MM.1S (cell line): ENCODE measurements around the gene SMC2.

ENCODE experiments used
- EZH2phosphoT487 ChIP-seq: fragments of 300-600 bp; sonication (generic); IDR thresholded peaks from 2 replicates; pipeline ENCODE4 v1.6.1; 2018; ENCODE audit warnings: antibody characterized with exemption, low read length
- TF ChIP-seq, protein P1 (sequence below): fragments of 300-600 bp; sonication (generic); IDR thresholded peaks from 2 replicates; pipeline ENCODE4 v1.5.1; 2016; ENCODE audit warnings: antibody characterized with exemption, low read length, mixed read lengths

DNA sequence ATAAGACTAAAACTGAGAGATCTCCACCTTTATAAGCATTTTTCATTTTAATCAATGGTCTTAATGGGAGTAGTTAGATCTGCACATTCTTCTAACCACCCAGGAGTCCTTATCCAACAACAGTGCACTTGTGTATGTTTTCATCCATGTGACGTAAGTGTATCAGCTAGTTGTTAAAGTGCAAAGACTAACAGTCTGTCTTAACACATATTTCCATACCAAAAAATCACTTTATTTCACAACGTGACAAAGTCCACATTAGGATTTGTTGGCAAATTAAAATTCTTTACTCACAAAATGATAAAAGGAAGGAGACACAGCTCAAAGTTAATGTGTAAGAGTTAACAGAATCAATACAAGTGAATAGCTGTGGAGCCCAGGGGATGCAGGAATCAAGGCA lies 1.9 kb upstream of the SMC2 start:
- TF ChIP-seq, protein P1, sequence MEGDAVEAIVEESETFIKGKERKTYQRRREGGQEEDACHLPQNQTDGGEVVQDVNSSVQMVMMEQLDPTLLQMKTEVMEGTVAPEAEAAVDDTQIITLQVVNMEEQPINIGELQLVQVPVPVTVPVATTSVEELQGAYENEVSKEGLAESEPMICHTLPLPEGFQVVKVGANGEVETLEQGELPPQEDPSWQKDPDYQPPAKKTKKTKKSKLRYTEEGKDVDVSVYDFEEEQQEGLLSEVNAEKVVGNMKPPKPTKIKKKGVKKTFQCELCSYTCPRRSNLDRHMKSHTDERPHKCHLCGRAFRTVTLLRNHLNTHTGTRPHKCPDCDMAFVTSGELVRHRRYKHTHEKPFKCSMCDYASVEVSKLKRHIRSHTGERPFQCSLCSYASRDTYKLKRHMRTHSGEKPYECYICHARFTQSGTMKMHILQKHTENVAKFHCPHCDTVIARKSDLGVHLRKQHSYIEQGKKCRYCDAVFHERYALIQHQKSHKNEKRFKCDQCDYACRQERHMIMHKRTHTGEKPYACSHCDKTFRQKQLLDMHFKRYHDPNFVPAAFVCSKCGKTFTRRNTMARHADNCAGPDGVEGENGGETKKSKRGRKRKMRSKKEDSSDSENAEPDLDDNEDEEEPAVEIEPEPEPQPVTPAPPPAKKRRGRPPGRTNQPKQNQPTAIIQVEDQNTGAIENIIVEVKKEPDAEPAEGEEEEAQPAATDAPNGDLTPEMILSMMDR = no peak
- no peak for TF ChIP-seq EZH2phosphoT487
